Measurements from ENCODE around the gene NARS2. TPM values are rescaled to one million over a fixed set of nuclear protein-coding genes. Genes with fewer than 3 reads are reported as not detected.
A peak's percentile ranks its signal among the peaks of the same experiment; 100 is the strongest.

Gene NARS2
- total and polyA plus RNA-seq, 10 of the 15 experiments (the other 5 are each of a cell fraction or from before 2014, with no cell fraction given), result 22.2 to 45.3 (median 36.3) TPM

- TF ChIP-seq PAX8 (IDR thresholded peaks at IDR 0.05), result no peak
- TF ChIP-seq PAX5 (IDR thresholded peaks at IDR 0.05; ENCODE audit: borderline replicate concordance, low read depth, low read length), result no peak
- TF ChIP-seq NBN (IDR thresholded peaks at IDR 0.05), result 0 out of 2 replicates have a peak, but pooled peaks have one; percentile 22
- peak; percentile 63; the same call in 1 of the 2 replicates for TF ChIP-seq ATF2 (IDR thresholded peaks at IDR 0.05; ENCODE audit: low read length)
- no peak for TF ChIP-seq MEF2A (IDR thresholded peaks at IDR 0.05; ENCODE audit: insufficient read depth, low read depth, low read length)
- TF ChIP-seq GATAD2B (conservative IDR thresholded peaks at IDR 0.05; ENCODE audit: low read depth), result no peak
- no peak for TF ChIP-seq RFX5 (IDR thresholded peaks at IDR 0.05; ENCODE audit: low read depth, low read length)
- TF ChIP-seq ZNF384 (IDR thresholded peaks at IDR 0.05; ENCODE audit: borderline replicate concordance, low read depth, low read length), result no peak
- TF ChIP-seq NFXL1 (IDR thresholded peaks at IDR 0.05; ENCODE audit: borderline replicate concordance), result no peak
- TF ChIP-seq ZNF592 (IDR thresholded peaks at IDR 0.05), result no peak
Measured at GRCh38 chr11:78460471-78460870, 114.2 kb downstream of the NARS2 start (continued).
